ENCODE data around the gene TOR3A. TPM values are rescaled to one million over a fixed set of nuclear protein-coding genes. Genes with fewer than 3 reads are reported as not detected.

Gene TOR3A
- total RNA-seq, 4 donors from 2014 or later, result 38.6 to 55.8 (median 39.1) TPM

DNA sequence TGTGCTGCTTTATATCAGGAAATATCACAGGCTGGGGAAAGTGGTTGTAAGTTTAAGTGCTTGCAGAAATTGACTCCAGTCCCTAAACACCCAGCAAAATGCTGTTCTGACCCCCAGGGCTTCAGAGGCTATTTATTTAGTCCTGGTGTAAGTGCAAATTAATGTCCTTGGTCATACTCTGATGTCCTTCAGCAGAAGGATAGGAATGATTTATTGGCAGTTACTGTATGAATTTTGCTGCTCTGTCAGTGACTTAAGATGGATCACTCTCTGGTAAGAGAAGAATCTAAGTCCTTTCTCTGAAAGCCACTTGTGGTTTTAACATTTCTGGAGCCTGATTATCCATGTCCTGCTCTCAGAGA lies 34.3 kb upstream of the TOR3A start:
- Histone ChIP-seq H3K4me1 (peaks cover 0 to 17% (median 15%) of the 10 kb centered on the region in 4 donors), H3K27ac (replicated peaks in 1 of 4) (no peak overlapping the region), H3K27me3 (no peaks in the 10 kb centered on the region), H3K4me3 (no peak overlapping the region), H3K9me3 (no peaks in the 10 kb centered on the region), H3K36me3 (peaks cover 0 to 18% (median 12%) of the 10 kb centered on the region in 4 donors)
- DNase-seq (ENCODE audit: extremely low spot score), result no peak
- TF ChIP-seq EP300 (IDR thresholded peaks at IDR 0.05) (no peak), POLR2AphosphoS5 (IDR thresholded peaks at IDR 0.05) (no peak), POLR2A (IDR thresholded peaks at IDR 0.05; ENCODE audit: low read depth) (no peak)
- TF ChIP-seq, protein P1, sequence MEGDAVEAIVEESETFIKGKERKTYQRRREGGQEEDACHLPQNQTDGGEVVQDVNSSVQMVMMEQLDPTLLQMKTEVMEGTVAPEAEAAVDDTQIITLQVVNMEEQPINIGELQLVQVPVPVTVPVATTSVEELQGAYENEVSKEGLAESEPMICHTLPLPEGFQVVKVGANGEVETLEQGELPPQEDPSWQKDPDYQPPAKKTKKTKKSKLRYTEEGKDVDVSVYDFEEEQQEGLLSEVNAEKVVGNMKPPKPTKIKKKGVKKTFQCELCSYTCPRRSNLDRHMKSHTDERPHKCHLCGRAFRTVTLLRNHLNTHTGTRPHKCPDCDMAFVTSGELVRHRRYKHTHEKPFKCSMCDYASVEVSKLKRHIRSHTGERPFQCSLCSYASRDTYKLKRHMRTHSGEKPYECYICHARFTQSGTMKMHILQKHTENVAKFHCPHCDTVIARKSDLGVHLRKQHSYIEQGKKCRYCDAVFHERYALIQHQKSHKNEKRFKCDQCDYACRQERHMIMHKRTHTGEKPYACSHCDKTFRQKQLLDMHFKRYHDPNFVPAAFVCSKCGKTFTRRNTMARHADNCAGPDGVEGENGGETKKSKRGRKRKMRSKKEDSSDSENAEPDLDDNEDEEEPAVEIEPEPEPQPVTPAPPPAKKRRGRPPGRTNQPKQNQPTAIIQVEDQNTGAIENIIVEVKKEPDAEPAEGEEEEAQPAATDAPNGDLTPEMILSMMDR (IDR thresholded peaks at IDR 0.05), result no peak
- intact Hi-C loops (cut with DNase I), result no loop called here

DNA sequence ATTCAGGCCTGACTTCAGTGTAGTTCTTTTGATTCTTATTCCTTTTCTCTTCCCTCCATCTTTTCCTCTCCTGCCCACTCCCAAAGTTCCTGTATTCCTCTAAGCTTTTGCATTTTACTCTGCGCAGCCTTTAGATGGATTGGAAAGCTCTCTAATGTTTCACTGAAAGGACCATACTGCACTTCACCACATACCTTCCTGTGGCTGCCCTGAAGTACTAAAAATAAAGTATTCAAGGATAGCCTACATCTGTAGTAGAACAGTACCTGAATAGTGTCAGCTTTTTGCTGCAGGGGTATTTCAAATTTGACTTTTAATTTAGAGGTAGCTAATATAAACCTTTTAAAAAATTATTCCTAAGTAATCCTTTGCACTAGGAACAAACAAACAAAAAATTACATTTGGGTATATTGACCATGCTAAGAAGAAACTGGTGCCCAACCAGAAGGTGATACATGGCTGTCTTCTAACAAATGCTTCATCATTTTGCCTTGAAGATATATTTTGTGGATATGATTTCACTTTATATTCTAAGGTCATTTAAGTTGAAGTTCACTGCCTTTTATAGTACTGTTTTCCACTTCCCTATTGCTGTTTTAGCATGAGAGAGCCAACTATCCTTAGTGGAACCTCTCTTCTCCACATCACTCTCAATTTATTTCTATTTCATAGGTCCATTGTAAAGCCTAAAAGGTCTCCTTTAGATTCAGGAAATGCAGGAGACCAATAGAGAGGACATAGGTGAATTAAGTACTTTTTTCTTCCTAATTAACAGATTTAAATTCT lies 33.3 kb upstream of the TOR3A start:
- no peak overlapping the region for H3K27ac ChIP-seq (replicated peaks in 1 of 4)

DNA sequence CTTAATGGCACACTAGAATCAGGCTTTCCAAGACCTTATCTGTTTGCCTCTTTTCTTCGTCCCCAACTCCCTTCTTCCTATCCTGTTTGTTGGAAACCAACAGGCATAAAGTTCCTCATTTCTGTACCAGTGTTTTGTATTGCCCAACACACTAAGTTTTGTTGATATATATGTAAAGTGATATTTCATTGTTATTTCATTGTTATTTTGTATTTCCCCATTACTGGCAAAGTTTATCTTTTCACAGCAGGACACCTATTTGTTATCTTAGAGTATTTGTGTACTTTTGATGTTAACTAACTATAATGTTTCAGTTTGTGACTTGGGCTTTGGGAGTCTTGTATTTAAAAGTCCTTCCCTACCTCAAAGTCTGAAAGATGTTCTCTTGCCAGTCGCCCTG lies 29.1 kb upstream of the TOR3A start:
- intact Hi-C loops (cut with DNase I), result no loop called here
- Histone ChIP-seq H3K4me3 (no peak overlapping the region), H3K27me3 (no peaks in the 10 kb centered on the region), H3K36me3 (peaks cover 0 to 35% (median 22%) of the 10 kb centered on the region in 4 donors), H3K9me3 (no peaks in the 10 kb centered on the region), H3K4me1 (peaks cover 0 to 10% (median 8%) of the 10 kb centered on the region in 4 donors), H3K27ac (replicated peaks in 1 of 4) (no peak overlapping the region)
- TF ChIP-seq, protein P1 (IDR thresholded peaks at IDR 0.05), result no peak
- TF ChIP-seq POLR2AphosphoS5 (IDR thresholded peaks at IDR 0.05) (no peak), EP300 (IDR thresholded peaks at IDR 0.05) (no peak), POLR2A (IDR thresholded peaks at IDR 0.05; ENCODE audit: low read depth) (no peak)
- WGBS, result 82% methylated on average over 2 of the region's 2 CpGs
- no peak for DNase-seq (ENCODE audit: extremely low spot score)

More for the DNA sequence above, 33.3 kb upstream of the TOR3A start:
- peaks cover 0 to 18% (median 11%) of the 10 kb centered on the region in 4 donors for H3K36me3 ChIP-seq
- H3K4me1 ChIP-seq, result peaks cover 0 to 17% (median 15%) of the 10 kb centered on the region in 4 donors
- H3K4me3 ChIP-seq, result no peak overlapping the region
- WGBS, result 96% methylated on average over 1 of the region's 1 CpG
- no peaks in the 10 kb centered on the region for H3K9me3 ChIP-seq
- DNase-seq (ENCODE audit: extremely low spot score), result no peak
- TF ChIP-seq, protein P1 (IDR thresholded peaks at IDR 0.05), result no peak
- TF ChIP-seq POLR2A (IDR thresholded peaks at IDR 0.05; ENCODE audit: low read depth) (no peak), POLR2AphosphoS5 (IDR thresholded peaks at IDR 0.05) (no peak), EP300 (IDR thresholded peaks at IDR 0.05) (no peak)
- H3K27me3 ChIP-seq, result no peaks in the 10 kb centered on the region
- intact Hi-C loops (cut with DNase I), result no loop called here

DNA sequence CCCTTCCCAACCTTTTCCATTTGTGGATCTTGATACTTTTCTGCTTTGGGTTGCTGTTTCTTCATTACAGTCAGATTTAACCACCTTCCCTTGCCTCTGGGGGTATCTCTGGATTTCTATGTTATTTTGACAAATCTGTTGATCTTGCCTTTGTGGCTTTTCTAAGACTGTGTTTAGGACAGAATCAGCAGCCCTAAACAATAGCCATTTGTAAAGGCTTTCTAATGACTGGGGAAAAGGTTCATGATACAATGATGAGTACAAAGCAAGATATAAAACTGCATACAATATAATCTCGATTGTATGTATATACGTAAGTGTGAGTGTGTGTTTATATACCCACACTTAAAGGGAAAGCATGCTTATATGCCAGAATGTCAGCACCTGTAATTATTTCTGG lies 28.4 kb upstream of the TOR3A start:
- TF ChIP-seq POLR2AphosphoS5 (IDR thresholded peaks at IDR 0.05), result no peak
- TF ChIP-seq POLR2A (IDR thresholded peaks at IDR 0.05; ENCODE audit: low read depth), result no peak
- TF ChIP-seq, protein P1 (IDR thresholded peaks at IDR 0.05), result no peak
- no peak for TF ChIP-seq EP300 (IDR thresholded peaks at IDR 0.05)
- H3K27ac ChIP-seq (replicated peaks in 1 of 4), result no peak overlapping the region
- no peaks in the 10 kb centered on the region for H3K27me3 ChIP-seq
- no peak for DNase-seq (ENCODE audit: extremely low spot score)
- peaks cover under 1 to 6% (median 3%) of the 10 kb centered on the region in 4 donors for H3K4me1 ChIP-seq
- no peak overlapping the region for H3K4me3 ChIP-seq
- WGBS, result 74% methylated on average over 2 of the region's 2 CpGs
- H3K9me3 ChIP-seq, result no peaks in the 10 kb centered on the region
- H3K36me3 ChIP-seq, result peaks cover 0 to 39% (median 22%) of the 10 kb centered on the region in 4 donors
- intact Hi-C loops (cut with DNase I), result no loop called here

Measured in esophagus muscularis mucosa (tissue), 4 donors.